Caco-2 (cell line): ENCODE measurements around the gene WDFY2. TPM values are rescaled to one million over a fixed set of nuclear protein-coding genes. Genes with fewer than 3 reads are reported as not detected.

Experiments used
- BruUV-seq: library from RNA; stranded (reverse); fragments of 400-500 nt; replicated peaks from 2 replicates; lab custom pipeline; 2021; lab: Mats Ljungman, UMichigan
- CTCF ChIA-PET: fragments of 300-600 bp; sonication (Branson Sonifier 250); formaldehyde crosslinking; loops from one replicate; lab custom pipeline; 2022; ENCODE audit warnings: antibody characterized with exemption; lab: Charles Lee
- POLR2A ChIA-PET: fragments of 300-600 bp; sonication (Branson Sonifier 250); formaldehyde crosslinking; loops from one replicate; lab custom pipeline; 2022; ENCODE audit warnings: antibody characterized with exemption; lab: Charles Lee
- DNase-seq, 2 experiments: peaks; one replicate each; pipeline versions ENCODE4 v3.0.0 to v3.0.0-alpha.2; 2020 to 2022
- H3K27me3 ChIP-seq: replicated peaks from 2 replicates; pipeline ENCODE4 v1.6.0; 2011; ENCODE audit warnings: low read length; ENCODE audit not compliant: control insufficient read depth, insufficient read depth
- H3K36me3 ChIP-seq: 2 replicates; pipeline ENCODE4 v1.5.1; 2011; ENCODE audit warnings: low read length; ENCODE audit not compliant: control insufficient read depth, insufficient read depth
- H3K4me1 ChIP-seq: fragments of 250-450 bp; sonication (Bioruptor Pico); 2 replicates; pipeline ENCODE4 v1.5.1; 2020; ENCODE audit warnings: mild to moderate bottlenecking
- H3K4me3 ChIP-seq: 2 replicates; pipeline ENCODE4 v1.5.1; 2011; ENCODE audit warnings: low read depth, mild to moderate bottlenecking, control low read depth, low read length
- H3K9me3 ChIP-seq: fragments of 250-450 bp; sonication (Bioruptor Pico); 2 replicates; pipeline ENCODE4 v1.5.1; 2020; ENCODE audit warnings: mild to moderate bottlenecking, moderate library complexity
- H3K27ac Mint-ChIP-seq: one replicate; pipeline ENCODE4 v1.8.0; 2022; ENCODE audit warnings: mixed read lengths; ENCODE audit not compliant: unreplicated experiment
- H3K27me3 Mint-ChIP-seq: one replicate; pipeline ENCODE4 v1.8.0; 2022; ENCODE audit warnings: mixed read lengths; ENCODE audit not compliant: insufficient read depth, unreplicated experiment
- H3K36me3 Mint-ChIP-seq: one replicate; pipeline ENCODE4 v1.8.0; 2022; ENCODE audit warnings: mild to moderate bottlenecking, mixed read lengths; ENCODE audit not compliant: insufficient read depth, unreplicated experiment
- H3K4me1 Mint-ChIP-seq: one replicate; pipeline ENCODE4 v1.8.0; 2022; ENCODE audit warnings: low read depth, mixed read lengths; ENCODE audit not compliant: unreplicated experiment
- H3K4me3 Mint-ChIP-seq: one replicate; pipeline ENCODE4 v1.8.0; 2022; ENCODE audit warnings: mild to moderate bottlenecking, moderate library complexity, mixed read lengths; ENCODE audit not compliant: unreplicated experiment
- H3K9me3 Mint-ChIP-seq: one replicate; pipeline ENCODE4 v1.8.0; 2022; ENCODE audit warnings: mixed read lengths; ENCODE audit not compliant: unreplicated experiment
- CTCF ChIP-seq, 2 experiments: fragments of 200-600 bp in 1 of 2; IDR thresholded peaks; 1 replicate in 1 of 2; 2 replicates in 1 of 2; pipeline versions ENCODE4 v1.5.1 to v1.8.0; 2011 to 2022; ENCODE audit warnings: antibody characterized with exemption in 1 of 2, control low read depth in 1 of 2, inconsistent platforms in 1 of 2, low read depth in 1 of 2, low read length in 1 of 2, mild to moderate bottlenecking in 1 of 2, moderate library complexity in 1 of 2; ENCODE audit not compliant: insufficient read depth in 1 of 2, severe bottlenecking in 1 of 2, unreplicated experiment in 1 of 2
- intact Hi-C: fragments of 100-400 bp; cut with micrococcal nuclease; formaldehyde crosslinking; loops from one replicate; pipeline ENCODE4 v1.10.0; 2022; ENCODE audit not compliant: unreplicated experiment
- total RNA-seq: library from RNA; stranded (reverse); gene quantifications from 2 replicates; pipeline ENCODE4 v1.2.3, GENCODE V29; 2022

The WDFY2 gene
- total RNA-seq, 1 experiment from 2014 or later, result 9.2 TPM

- Mint-ChIP-seq H3K36me3 (peaks cover 15% of the 10 kb centered on the region), H3K4me1 (peaks cover 9% of the 10 kb centered on the region), H3K9me3 (no peaks in the 10 kb centered on the region), H3K27me3 (no peaks in the 10 kb centered on the region), H3K4me3 (peak overlapping the region; percentile 89), H3K27ac (no peak overlapping the region)
- ChIA-PET POLR2A (interaction anchor here (0.6 kb wide), 1 partner anchor 52 kb away, joined by 4 read pairs; no protein-coding TSS in a partner anchor), CTCF (no interaction called here)
- Histone ChIP-seq H3K36me3 (no peaks in the 10 kb centered on the region), H3K9me3 (no peaks in the 10 kb centered on the region), H3K4me3 (no peak overlapping the region), H3K27me3 (no peaks in the 10 kb centered on the region), H3K4me1 (peaks cover 8% of the 10 kb centered on the region; the same call in 1 of the 2 replicates)
- no TSS peak for BruUV-seq
- no peak for TF ChIP-seq CTCF (IDR thresholded peaks at IDR 0.05; ENCODE audit: insufficient read depth in 1 of 2, low read depth in 1 of 2, low read length in 1 of 2, severe bottlenecking in 1 of 2, unreplicated experiment in 1 of 2)
- DNase-seq, result no peak
- intact Hi-C loops, result loop anchor here (2.0 to 10.0 kb wide), 2 partner anchors 353 to 649 kb away; partner anchors contain the start of genes CKAP2, INTS6 and VPS36
Measured at GRCh38 chr13:51805313-51805712, 221.1 kb downstream of the WDFY2 start.

DNA sequence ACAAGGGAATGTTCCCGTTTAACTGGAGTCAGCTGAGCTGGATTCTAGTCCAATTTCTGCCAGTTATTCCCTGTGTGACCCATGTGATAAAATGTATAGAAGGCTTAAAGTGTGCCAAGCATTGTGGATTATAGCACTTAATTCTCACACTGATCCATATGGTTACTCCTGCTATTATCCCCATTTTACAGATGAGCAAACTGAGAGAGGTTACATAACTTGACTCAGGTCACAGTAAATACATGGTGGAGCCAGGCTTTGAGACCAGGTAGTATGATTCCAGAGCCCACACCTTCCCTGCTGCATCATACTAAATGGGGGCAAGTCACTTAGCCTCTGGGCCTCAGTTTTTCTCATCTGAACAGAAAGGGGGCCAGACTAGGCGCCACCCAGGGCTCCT, 221.7 kb downstream of the WDFY2 start:
- Mint-ChIP-seq H3K36me3 (peaks cover 15% of the 10 kb centered on the region), H3K9me3 (no peaks in the 10 kb centered on the region), H3K27ac (no peak overlapping the region), H3K27me3 (no peaks in the 10 kb centered on the region), H3K4me3 (no peak overlapping the region), H3K4me1 (peaks cover 9% of the 10 kb centered on the region)
- DNase-seq, result no peak
- Histone ChIP-seq H3K36me3 (no peaks in the 10 kb centered on the region), H3K9me3 (no peaks in the 10 kb centered on the region), H3K4me3 (no peak overlapping the region), H3K27me3 (no peaks in the 10 kb centered on the region), H3K4me1 (peaks cover 8% of the 10 kb centered on the region; the same call in 1 of the 2 replicates)
- no TSS peak for BruUV-seq
- ChIA-PET POLR2A (no interaction called here), CTCF (no interaction called here)
- no peak for TF ChIP-seq CTCF (IDR thresholded peaks at IDR 0.05; ENCODE audit: insufficient read depth in 1 of 2, low read depth in 1 of 2, low read length in 1 of 2, severe bottlenecking in 1 of 2, unreplicated experiment in 1 of 2)
- intact Hi-C loops, result loop anchor here (2.0 to 10.0 kb wide), 2 partner anchors 353 to 649 kb away; partner anchors contain the start of genes CKAP2, INTS6 and VPS36

DNA sequence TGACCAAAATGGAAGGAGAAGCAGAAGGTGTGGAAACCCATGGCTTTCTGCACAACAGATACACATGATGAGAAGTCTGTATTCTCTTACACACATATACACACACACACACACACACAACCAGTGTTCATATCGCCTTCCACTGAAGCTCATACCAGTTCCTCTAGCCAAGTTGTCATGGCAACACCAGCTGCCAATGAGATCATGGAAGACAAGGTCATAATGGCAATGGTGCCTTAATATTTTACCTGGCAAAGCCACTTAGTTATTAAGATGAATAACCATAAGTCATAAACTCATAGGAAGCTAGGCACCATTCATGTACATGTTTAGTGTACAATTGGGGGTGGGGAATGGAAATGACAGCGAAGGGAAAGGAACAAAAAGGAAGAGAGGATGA, 222.3 kb downstream of the WDFY2 start:
- CTCF ChIA-PET, result no interaction called here

More for the DNA sequence above, 222.3 kb downstream of the WDFY2 start:
- no peaks in the 10 kb centered on the region for H3K27me3 Mint-ChIP-seq
- H3K9me3 Mint-ChIP-seq, result no peaks in the 10 kb centered on the region
- Histone ChIP-seq H3K4me3 (no peak overlapping the region), H3K9me3 (no peaks in the 10 kb centered on the region), H3K27me3 (no peaks in the 10 kb centered on the region), H3K36me3 (no peaks in the 10 kb centered on the region), H3K4me1 (peaks cover 8% of the 10 kb centered on the region; the same call in 1 of the 2 replicates)
- peaks cover 15% of the 10 kb centered on the region for H3K36me3 Mint-ChIP-seq
- intact Hi-C loops, result loop anchor here (10.0 kb wide), 1 partner anchor 648 kb away; the partner anchor contains the start of genes CKAP2 and VPS36
- no peak overlapping the region for H3K27ac Mint-ChIP-seq
- no peak for DNase-seq
- TF ChIP-seq CTCF (IDR thresholded peaks at IDR 0.05; ENCODE audit: insufficient read depth in 1 of 2, low read depth in 1 of 2, low read length in 1 of 2, severe bottlenecking in 1 of 2, unreplicated experiment in 1 of 2), result no peak
- H3K4me1 Mint-ChIP-seq, result peaks cover 9% of the 10 kb centered on the region
- POLR2A ChIA-PET, result no interaction called here
- H3K4me3 Mint-ChIP-seq, result no peak overlapping the region
- BruUV-seq, result no TSS peak
